GM12878 (cell line): ENCODE data around the gene ZNF688. TPM values are rescaled to one million over a fixed set of nuclear protein-coding genes. Genes with fewer than 3 reads are reported as not detected.

Experiments used
- BCL11A ChIP-seq: IDR thresholded peaks from 2 replicates; pipeline ENCODE4 v1.6.1; 2011; ENCODE audit warnings: low read depth, low read length
- ESRRA ChIP-seq: IDR thresholded peaks from 2 replicates; pipeline ENCODE4 v1.6.1; 2012; ENCODE audit warnings: mild to moderate bottlenecking, low read length, improper control_type of control experiment
- ETV6 ChIP-seq, 2 experiments: fragments of 450-650 bp in 1 of 2; IDR thresholded peaks in 1 of 2; conservative IDR thresholded peaks in 1 of 2; 2 replicates each; pipeline ENCODE4 v1.6.1; 2014; ENCODE audit warnings: antibody characterized with exemption in 1 of 2, borderline replicate concordance in 1 of 2, low read depth in 1 of 2, mild to moderate bottlenecking in 1 of 2, moderate library complexity in 1 of 2
- HDAC6 ChIP-seq: fragments of 200-600 bp; sonication (generic); IDR thresholded peaks from one replicate; pipeline ENCODE4 v1.8.0; 2017; ENCODE audit warnings: antibody characterized with exemption; ENCODE audit not compliant: unreplicated experiment
- IRF5 ChIP-seq: fragments of 450-650 bp; IDR thresholded peaks from 2 replicates; pipeline ENCODE4 v1.6.1; 2017; ENCODE audit warnings: borderline replicate concordance
- MAX ChIP-seq: IDR thresholded peaks from 2 replicates; pipeline ENCODE4 v1.6.1; 2012; ENCODE audit warnings: low read depth, low read length, improper control_type of control experiment
- PBX3 ChIP-seq: IDR thresholded peaks from 2 replicates; pipeline ENCODE4 v1.6.1; 2011; ENCODE audit warnings: mild to moderate bottlenecking, low read depth, low read length, moderate library complexity; ENCODE audit not compliant: insufficient replicate concordance
- RB1 ChIP-seq: fragments of 450-650 bp; formaldehyde crosslinking; IDR thresholded peaks from 2 replicates; pipeline ENCODE4 v1.6.1; 2017; ENCODE audit warnings: mild to moderate bottlenecking, borderline replicate concordance
- RBBP5 ChIP-seq: fragments of 200-600 bp; sonication (generic); conservative IDR thresholded peaks from 2 replicates; pipeline ENCODE4 v1.6.1; 2016
- SMC3 ChIP-seq: IDR thresholded peaks from 2 replicates; pipeline ENCODE4 v1.6.1; 2011; ENCODE audit warnings: low read length, improper control_type of control experiment, borderline replicate concordance
- SUZ12 ChIP-seq: fragments of 200-600 bp; sonication (generic); IDR thresholded peaks from one replicate; pipeline ENCODE4 v1.6.1; 2018; ENCODE audit warnings: antibody characterized with exemption, mild to moderate bottlenecking; ENCODE audit not compliant: unreplicated experiment
- YBX1 ChIP-seq: fragments of 450-650 bp; IDR thresholded peaks from 2 replicates; pipeline ENCODE4 v1.6.1; 2016; ENCODE audit warnings: antibody characterized with exemption
- ZNF274 ChIP-seq: IDR thresholded peaks from one replicate; pipeline ENCODE4 v1.8.0; 2011; ENCODE audit not compliant: insufficient read length, insufficient read depth
- polyA plus RNA-seq, 11 experiments: library from polyadenylated mRNA; depleted of rRNA in 4 of 11; unstranded in 6 of 11; stranded (reverse) in 5 of 11; fragments of >200 nt; fragmentation: Nextera tagmentation in 4 of 11; fragmentation: Illumina TruSeq in 1 of 11; extraction: Ambion mirVana in 4 of 11; extraction: Trizol in 1 of 11; gene quantifications; 1 replicate in 1 of 11; 2 replicates in 10 of 11; pipeline versions ENCODE4 v1.2.1 to v1.2.3, GENCODE V29; 2011 to 2016; ENCODE audit warnings: inconsistent platforms in 2 of 11, missing spikeins in 2 of 11, low read depth in 1 of 11
- total RNA-seq, 4 experiments: library from RNA; depleted of rRNA in 3 of 4; stranded (reverse); fragments of >200 nt in 3 of 4; fragmentation: Illumina TruSeq in 1 of 4; extraction: Trizol in 1 of 4; gene quantifications; 2 replicates each; pipeline versions ENCODE4 v1.2.1 to v1.2.3, GENCODE V29; 2013 to 2021

The ZNF688 gene
- total and polyA plus RNA-seq, 10 of the 15 experiments (the other 5 are each of a cell fraction or from before 2014, with no cell fraction given) = 0.14 to 17.4 (median 10.6) TPM

- TF ChIP-seq RB1 = no peak
- TF ChIP-seq IRF5 = no peak
- TF ChIP-seq YBX1 = no peak
- no peak for TF ChIP-seq ZNF274
- TF ChIP-seq RBBP5 = no peak
- TF ChIP-seq MAX = no peak
- no peak for TF ChIP-seq ETV6 (conservative IDR thresholded peaks at IDR 0.05 in 1 of 2, IDR thresholded peaks at IDR 0.05 in 1 of 2; ENCODE audit: borderline replicate concordance in 1 of 2, low read depth in 1 of 2)
- TF ChIP-seq SUZ12 = no peak
- no peak for TF ChIP-seq ESRRA
- TF ChIP-seq PBX3 = no peak
- TF ChIP-seq SMC3 = no peak
- no peak for TF ChIP-seq HDAC6
- no peak for TF ChIP-seq BCL11A
These were observed 42.6 kb downstream of the ZNF688 start (continued) for GRCh38 chr16:30528799-30529457.
